HG03521 (cell line): Measurements from ENCODE around the gene ATG9B.

Experiments
- ATAC-seq: cut with Tn5 transposase; IDR thresholded peaks from one replicate; pipeline ENCODE4 v1.9.1; 2021; ENCODE audit warnings: mild to moderate bottlenecking, moderate library complexity; ENCODE audit not compliant: unreplicated experiment

ATG9B gene

GRCh38 chr7:150988230-150989226 lies 35.8 kb downstream of the ATG9B start:
- ATAC-seq: no peak

- ATAC-seq: no peak
Measured at GRCh38 chr7:150986556-150986955, 37.7 kb downstream of the ATG9B start.

GRCh38 chr7:150986099-150986512 lies 38.2 kb downstream of the ATG9B start:
- no peak for ATAC-seq

- no peak for ATAC-seq
Measured at GRCh38 chr7:150983893-150984368, 40.4 kb downstream of the ATG9B start.

GRCh38 chr7:150982351-150982750 lies 41.9 kb downstream of the ATG9B start:
- ATAC-seq: no peak

GRCh38 chr7:150981644-150982043 lies 42.6 kb downstream of the ATG9B start:
- ATAC-seq: no peak

- ATAC-seq: no peak
Measured at GRCh38 chr7:150980663-150981062, 43.6 kb downstream of the ATG9B start.

GRCh38 chr7:150979713-150980390 lies 44.4 kb downstream of the ATG9B start:
- ATAC-seq: no peak

GRCh38 chr7:150978126-150978789 lies 46.0 kb downstream of the ATG9B start, which contains the start of gene KCNH2:
Gene KCNH2 (minus strand): TSS chr7:150978321. CDS start chr7:150977913, 408 bp downstream.
- no peak for ATAC-seq

- ATAC-seq: no peak
Measured at GRCh38 chr7:150977382-150978125, 46.7 kb downstream of the ATG9B start.

- no peak for ATAC-seq
Measured at GRCh38 chr7:150976529-150977381, 47.5 kb downstream of the ATG9B start.

- ATAC-seq: no peak
Measured at GRCh38 chr7:150975536-150976319, 48.6 kb downstream of the ATG9B start.

GRCh38 chr7:150974468-150975391 lies 49.6 kb downstream of the ATG9B start:
- peak; percentile 65 for ATAC-seq

- no peak for ATAC-seq
Measured at GRCh38 chr7:150973571-150974451, 50.5 kb downstream of the ATG9B start.

- no peak for ATAC-seq
Measured at GRCh38 chr7:150972741-150973140, 51.6 kb downstream of the ATG9B start.

GRCh38 chr7:150972023-150972468 lies 52.2 kb downstream of the ATG9B start:
- no peak for ATAC-seq
